HFFc6 (cell line): ENCODE data around the gene CFAP100. TPM values are rescaled to one million over a fixed set of nuclear protein-coding genes. Genes with fewer than 3 reads are reported as not detected.

Source experiments
- DNase-seq: peaks from one replicate; pipeline ENCODE4 v3.0.0-alpha.2; 2018
- H3K27ac Mint-ChIP-seq: 2 replicates; pipeline ENCODE4 v1.8.0; 2020; ENCODE audit warnings: mild to moderate bottlenecking, mixed read lengths
- H3K27me3 Mint-ChIP-seq: 2 replicates; pipeline ENCODE4 v1.8.0; 2021; ENCODE audit warnings: mild to moderate bottlenecking, moderate library complexity, mixed read lengths; ENCODE audit not compliant: insufficient read depth
- H3K36me3 Mint-ChIP-seq: 2 replicates; pipeline ENCODE4 v1.8.0; 2021; ENCODE audit warnings: low read depth, mixed read lengths
- H3K4me1 Mint-ChIP-seq: 2 replicates; pipeline ENCODE4 v1.8.0; 2020; ENCODE audit warnings: low read depth, mixed read lengths
- H3K4me3 Mint-ChIP-seq: 2 replicates; pipeline ENCODE4 v1.8.0; 2020; ENCODE audit warnings: mild to moderate bottlenecking, moderate library complexity, mixed read lengths
- H3K9me3 Mint-ChIP-seq: 2 replicates; pipeline ENCODE4 v1.8.0; 2020; ENCODE audit warnings: mild to moderate bottlenecking, mixed read lengths
- CTCF ChIP-seq: fragments of 200-600 bp; sonication (generic); IDR thresholded peaks from 2 replicates; pipeline ENCODE4 v1.5.0; 2021; ENCODE audit warnings: antibody characterized with exemption, mild to moderate bottlenecking
- total RNA-seq, 6 experiments: library from RNA; stranded (reverse); fragmentation: NEBNext Ultra II Directional; extraction: Animal tissue kit (Norgen Biotek cat#: 25700); gene quantifications; 2 replicates in 1 of 6; 3 replicates in 5 of 6; pipeline ENCODE4 v1.2.3, GENCODE V29; 2021

CFAP100 gene
- total RNA-seq, 6 experiments from 2014 or later: not detected

GRCh38 chr3:126454437-126455198 is 59.9 kb downstream of the CFAP100 start:
- no peak overlapping the region for H3K4me3 Mint-ChIP-seq
- H3K4me1 Mint-ChIP-seq: no peaks in the 10 kb centered on the region
- no peak overlapping the region for H3K27ac Mint-ChIP-seq
- no peak for TF ChIP-seq CTCF
- no peak for DNase-seq
- no peaks in the 10 kb centered on the region for H3K9me3 Mint-ChIP-seq
- H3K27me3 Mint-ChIP-seq: peaks cover 3% of the 10 kb centered on the region; the same call in 1 of the 2 replicates
- H3K36me3 Mint-ChIP-seq: peaks cover 44% of the 10 kb centered on the region

GRCh38 chr3:126456211-126456610 is 61.5 kb downstream of the CFAP100 start:
- Mint-ChIP-seq H3K36me3 (peaks cover 38% of the 10 kb centered on the region), H3K27ac (no peak overlapping the region), H3K9me3 (no peaks in the 10 kb centered on the region), H3K4me3 (no peak overlapping the region), H3K27me3 (no peaks in the 10 kb centered on the region), H3K4me1 (no peaks in the 10 kb centered on the region)
- TF ChIP-seq CTCF: no peak
- DNase-seq: no peak

GRCh38 chr3:126456766-126457388 is 62.2 kb downstream of the CFAP100 start:
- Mint-ChIP-seq H3K36me3 (peaks cover 31% of the 10 kb centered on the region), H3K27me3 (no peaks in the 10 kb centered on the region), H3K4me1 (no peaks in the 10 kb centered on the region), H3K27ac (no peak overlapping the region), H3K4me3 (no peak overlapping the region), H3K9me3 (no peaks in the 10 kb centered on the region)
- no peak for DNase-seq
- TF ChIP-seq CTCF: no peak

- Mint-ChIP-seq H3K27ac (no peak overlapping the region), H3K4me3 (no peak overlapping the region), H3K36me3 (peaks cover 28% of the 10 kb centered on the region), H3K27me3 (no peaks in the 10 kb centered on the region), H3K4me1 (no peaks in the 10 kb centered on the region), H3K9me3 (no peaks in the 10 kb centered on the region)
- TF ChIP-seq CTCF: no peak
- DNase-seq: no peak
Observed at GRCh38 chr3:126459111-126459762, 64.5 kb downstream of the CFAP100 start.

DNA sequence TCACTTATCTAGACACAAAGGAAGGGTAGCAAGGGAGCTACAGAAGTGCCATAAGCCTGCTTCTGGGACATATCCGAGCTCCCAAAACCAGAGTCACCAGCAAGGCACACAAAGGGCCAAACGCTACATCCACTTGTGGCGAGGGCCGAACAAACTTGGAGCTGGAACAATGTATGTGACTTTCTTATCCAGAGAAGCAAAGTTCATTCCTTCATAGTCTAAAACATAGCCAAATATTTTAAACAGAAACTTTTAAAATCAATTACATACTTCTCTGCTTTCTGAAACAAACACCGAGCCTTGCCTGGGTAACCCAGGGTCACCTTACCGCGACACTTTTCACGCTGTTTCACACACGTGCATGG is 65.0 kb downstream of the CFAP100 start:
- H3K9me3 Mint-ChIP-seq: no peaks in the 10 kb centered on the region
- no peak overlapping the region for H3K4me3 Mint-ChIP-seq
- no peak for DNase-seq
- peaks cover 27% of the 10 kb centered on the region for H3K36me3 Mint-ChIP-seq
- TF ChIP-seq CTCF: no peak
- no peaks in the 10 kb centered on the region for H3K27me3 Mint-ChIP-seq
- H3K27ac Mint-ChIP-seq: no peak overlapping the region
- H3K4me1 Mint-ChIP-seq: no peaks in the 10 kb centered on the region
